ENCODE data around the gene PITPNM3. TPM values are rescaled to one million over a fixed set of nuclear protein-coding genes. Genes with fewer than 3 reads are reported as not detected.

Gene PITPNM3
- total RNA-seq, 2 experiments from 2014 or later = 0.87 to 0.92 TPM

- no peak for TF ChIP-seq CTCF (IDR thresholded peaks at IDR 0.05)
- ATAC-seq (no peak), DNase-seq (no peak)
- no peak overlapping the region for H3K4me3 Mint-ChIP-seq
- H3K4me1 Mint-ChIP-seq (ENCODE audit: low read depth) = peaks cover 20% of the 10 kb centered on the region
- intact Hi-C loops (cut with micrococcal nuclease) = no loop called here
- CTCF ChIA-PET = no interaction called here
- POLR2A ChIA-PET = no interaction called here
- no peaks in the 10 kb centered on the region for H3K36me3 Mint-ChIP-seq (ENCODE audit: low read depth)
- no peaks in the 10 kb centered on the region for H3K9me3 Mint-ChIP-seq
- H3K27me3 Mint-ChIP-seq = peaks cover 26% of the 10 kb centered on the region
- H3K27ac Mint-ChIP-seq = no peak overlapping the region
Measured at GRCh38 chr17:6551356-6551755, 5.0 kb downstream of the PITPNM3 start.

- H3K27ac Mint-ChIP-seq = peak overlapping the region; percentile 0
- CTCF ChIA-PET = no interaction called here
- POLR2A ChIA-PET = interaction anchor here (0.7 to 1.1 kb wide), 3 partner anchors 21 to 106 kb away, joined by 3 to 4 read pairs (median 3); no protein-coding TSS in a partner anchor
- ATAC-seq (no peak), DNase-seq (no peak)
- intact Hi-C loops (cut with micrococcal nuclease) = no loop called here
- TF ChIP-seq CTCF (IDR thresholded peaks at IDR 0.05) = no peak
- H3K4me1 Mint-ChIP-seq (ENCODE audit: low read depth) = peaks cover 12% of the 10 kb centered on the region
- H3K4me3 Mint-ChIP-seq = no peak overlapping the region
- H3K9me3 Mint-ChIP-seq = no peaks in the 10 kb centered on the region
- H3K27me3 Mint-ChIP-seq = peaks cover 14% of the 10 kb centered on the region
- H3K36me3 Mint-ChIP-seq (ENCODE audit: low read depth) = no peaks in the 10 kb centered on the region
Measured at GRCh38 chr17:6549384-6550036, 6.8 kb downstream of the PITPNM3 start.

- ATAC-seq (peak; percentile 98), DNase-seq (peak; percentile 69)
- H3K4me3 Mint-ChIP-seq = no peak overlapping the region
- H3K27ac Mint-ChIP-seq = peak overlapping the region; percentile 0
- H3K4me1 Mint-ChIP-seq (ENCODE audit: low read depth) = peaks cover 12% of the 10 kb centered on the region
- CTCF ChIA-PET = interaction anchor here (1.0 kb wide), 1 partner anchor 76 kb away, joined by 4 read pairs; no protein-coding TSS in a partner anchor
- intact Hi-C loops (cut with micrococcal nuclease) = no loop called here
- no peak for TF ChIP-seq CTCF (IDR thresholded peaks at IDR 0.05)
- peaks cover 8% of the 10 kb centered on the region for H3K27me3 Mint-ChIP-seq
- H3K9me3 Mint-ChIP-seq = no peaks in the 10 kb centered on the region
- H3K36me3 Mint-ChIP-seq (ENCODE audit: low read depth) = no peaks in the 10 kb centered on the region
- POLR2A ChIA-PET = interaction anchor here (1.0 to 1.1 kb wide), 2 partner anchors 21 to 93 kb away, joined by 3 to 4 read pairs; no protein-coding TSS in a partner anchor
Measured at GRCh38 chr17:6548578-6549330, 7.6 kb downstream of the PITPNM3 start.

GRCh38 chr17:6548034-6548433, 8.3 kb downstream of the PITPNM3 start:
- DNase-seq (no peak), ATAC-seq (no peak)
- H3K36me3 Mint-ChIP-seq (ENCODE audit: low read depth) = no peaks in the 10 kb centered on the region
- H3K27me3 Mint-ChIP-seq = peaks cover under 1% of the 10 kb centered on the region
- ChIA-PET CTCF (interaction anchor here (1.0 kb wide), 1 partner anchor 75 kb away, joined by 4 read pairs; no protein-coding TSS in a partner anchor), POLR2A (interaction anchor here (0.7 to 1.0 kb wide), 2 partner anchors 10 to 22 kb away, joined by 3 read pairs; no protein-coding TSS in a partner anchor)
- peaks cover 12% of the 10 kb centered on the region for H3K4me1 Mint-ChIP-seq (ENCODE audit: low read depth)
- intact Hi-C loops (cut with micrococcal nuclease) = no loop called here
- no peak overlapping the region for H3K4me3 Mint-ChIP-seq
- no peaks in the 10 kb centered on the region for H3K9me3 Mint-ChIP-seq
- no peak overlapping the region for H3K27ac Mint-ChIP-seq
- TF ChIP-seq CTCF (IDR thresholded peaks at IDR 0.05) = no peak

GRCh38 chr17:6547336-6547735, 9.0 kb downstream of the PITPNM3 start:
- intact Hi-C loops (cut with micrococcal nuclease) = no loop called here
- Mint-ChIP-seq H3K27me3 (no peaks in the 10 kb centered on the region), H3K4me3 (no peak overlapping the region), H3K4me1 (ENCODE audit: low read depth) (peaks cover 12% of the 10 kb centered on the region), H3K27ac (no peak overlapping the region), H3K9me3 (no peaks in the 10 kb centered on the region), H3K36me3 (ENCODE audit: low read depth) (no peaks in the 10 kb centered on the region)
- POLR2A ChIA-PET = interaction anchor here (0.7 kb wide), 1 partner anchor 10 kb away, joined by 3 read pairs; no protein-coding TSS in a partner anchor
- ATAC-seq (no peak), DNase-seq (no peak)
- CTCF ChIA-PET = no interaction called here
- TF ChIP-seq CTCF (IDR thresholded peaks at IDR 0.05) = no peak
